SK-N-MC (cell line): Measurements from ENCODE around the gene HS3ST4.

ENCODE experiments used
- DNase-seq: peaks from one replicate; pipeline ENCODE4 v3.0.0-alpha.2; 2011; ENCODE audit warnings: low read depth, low spot score
- H3K27ac ChIP-seq: fragments of 200-600 bp; sonication (generic); 2 replicates; pipeline ENCODE4 v1.5.1; 2016; ENCODE audit warnings: mixed run types
- H3K36me3 ChIP-seq: fragments of 200-600 bp; sonication (generic); 2 replicates; pipeline ENCODE4 v1.6.1; 2017; ENCODE audit warnings: antibody characterized with exemption, low read length, mixed read lengths; ENCODE audit not compliant: insufficient read depth
- H3K4me3 ChIP-seq: fragments of 200-600 bp; sonication (generic); 2 replicates; pipeline ENCODE4 v1.5.1; 2016
- H3K9ac ChIP-seq: fragments of 200-600 bp; sonication (generic); 2 replicates; pipeline ENCODE4 v1.8.0; 2017; ENCODE audit warnings: mixed run types, mixed read lengths; ENCODE audit not compliant: insufficient read length
- H3K9me3 ChIP-seq: fragments of 200-600 bp; sonication (generic); 2 replicates; pipeline ENCODE4 v1.6.1; 2017; ENCODE audit warnings: low read depth, mild to moderate bottlenecking, antibody characterized with exemption, low read length, moderate library complexity, mixed read lengths
- EZH2 ChIP-seq: fragments of 200-600 bp; sonication (generic); IDR thresholded peaks from one replicate; pipeline ENCODE4 v1.6.1; 2017; ENCODE audit warnings: antibody characterized with exemption
- FOXP2 ChIP-seq: optimal IDR thresholded peaks from 2 replicates; pipeline ENCODE3; 2011; ENCODE audit warnings: mild to moderate bottlenecking, moderate library complexity; ENCODE audit not compliant: insufficient read depth; ENCODE audit errors: extremely low read length, control extremely low read depth
- POLR2AphosphoS5 ChIP-seq: IDR thresholded peaks from 2 replicates; pipeline ENCODE4 v1.6.1; 2012; ENCODE audit warnings: mild to moderate bottlenecking, low read depth, low read length, borderline replicate concordance

The HS3ST4 gene

GRCh38 chr16:26108836-26109505 lies 417.2 kb downstream of the HS3ST4 start:
- DNase-seq = no peak
- Histone ChIP-seq H3K4me3 (no peak overlapping the region), H3K36me3 (no peaks in the 10 kb centered on the region), H3K9me3 (no peaks in the 10 kb centered on the region), H3K9ac (no peak overlapping the region), H3K27ac (no peak overlapping the region)
- TF ChIP-seq EZH2 = no peak
- TF ChIP-seq POLR2AphosphoS5 = no peak
- TF ChIP-seq FOXP2 = no peak

GRCh38 chr16:26111900-26112299 lies 420.1 kb downstream of the HS3ST4 start:
- Histone ChIP-seq H3K27ac (no peak overlapping the region), H3K4me3 (no peak overlapping the region), H3K36me3 (no peaks in the 10 kb centered on the region), H3K9me3 (no peaks in the 10 kb centered on the region), H3K9ac (no peak overlapping the region)
- TF ChIP-seq POLR2AphosphoS5 (no peak), FOXP2 (no peak), EZH2 (no peak)
- no peak for DNase-seq

DNA sequence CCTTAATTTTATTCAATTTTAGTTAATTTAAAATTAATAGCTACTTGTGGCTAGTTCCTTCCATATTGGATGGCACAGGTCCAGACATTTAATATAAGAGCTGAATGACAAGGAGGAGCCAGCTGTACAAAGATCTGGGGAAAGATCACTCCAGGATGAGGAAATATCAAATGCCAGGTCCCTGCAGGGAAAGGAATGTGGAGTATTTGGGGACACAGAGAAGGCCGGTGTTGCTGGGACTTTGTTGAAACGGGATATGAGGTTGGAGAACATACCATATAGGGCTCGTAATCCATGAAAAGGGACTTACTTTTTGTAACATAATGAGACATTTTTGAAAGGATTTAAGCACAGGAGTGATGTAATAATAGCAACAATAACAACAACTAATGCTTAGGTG lies 426.8 kb downstream of the HS3ST4 start:
- no peak for TF ChIP-seq POLR2AphosphoS5
- Histone ChIP-seq H3K9me3 (no peaks in the 10 kb centered on the region), H3K36me3 (no peaks in the 10 kb centered on the region), H3K27ac (0 out of 2 replicates have a peak overlapping the region, but pooled peaks have one; percentile 36), H3K9ac (no peak overlapping the region), H3K4me3 (no peak overlapping the region; the same call in 1 of the 2 replicates)
- DNase-seq = no peak

GRCh38 chr16:26120729-26121128 lies 429.0 kb downstream of the HS3ST4 start:
- no peak for DNase-seq
- Histone ChIP-seq H3K4me3 (no peak overlapping the region), H3K9ac (no peak overlapping the region), H3K9me3 (no peaks in the 10 kb centered on the region), H3K27ac (no peak overlapping the region), H3K36me3 (no peaks in the 10 kb centered on the region)
- TF ChIP-seq POLR2AphosphoS5 = no peak
- no peak for TF ChIP-seq EZH2
- TF ChIP-seq FOXP2 = no peak

- DNase-seq = no peak
- H3K4me3 ChIP-seq = no peak overlapping the region
- H3K36me3 ChIP-seq = no peaks in the 10 kb centered on the region
- TF ChIP-seq EZH2 (no peak), POLR2AphosphoS5 (no peak), FOXP2 (no peak)
- no peaks in the 10 kb centered on the region for H3K9me3 ChIP-seq
- no peak overlapping the region for H3K9ac ChIP-seq
- no peak overlapping the region for H3K27ac ChIP-seq
These were observed 436.5 kb downstream of the HS3ST4 start for GRCh38 chr16:26128296-26128695.

- no peaks in the 10 kb centered on the region for H3K9me3 ChIP-seq
- no peak overlapping the region for H3K27ac ChIP-seq
- H3K4me3 ChIP-seq = no peak overlapping the region
- H3K36me3 ChIP-seq = no peaks in the 10 kb centered on the region
- TF ChIP-seq POLR2AphosphoS5 (no peak), FOXP2 (no peak), EZH2 (no peak)
- no peak overlapping the region for H3K9ac ChIP-seq
- DNase-seq = no peak
These were observed 438.2 kb downstream of the HS3ST4 start for GRCh38 chr16:26129997-26130396.

DNA sequence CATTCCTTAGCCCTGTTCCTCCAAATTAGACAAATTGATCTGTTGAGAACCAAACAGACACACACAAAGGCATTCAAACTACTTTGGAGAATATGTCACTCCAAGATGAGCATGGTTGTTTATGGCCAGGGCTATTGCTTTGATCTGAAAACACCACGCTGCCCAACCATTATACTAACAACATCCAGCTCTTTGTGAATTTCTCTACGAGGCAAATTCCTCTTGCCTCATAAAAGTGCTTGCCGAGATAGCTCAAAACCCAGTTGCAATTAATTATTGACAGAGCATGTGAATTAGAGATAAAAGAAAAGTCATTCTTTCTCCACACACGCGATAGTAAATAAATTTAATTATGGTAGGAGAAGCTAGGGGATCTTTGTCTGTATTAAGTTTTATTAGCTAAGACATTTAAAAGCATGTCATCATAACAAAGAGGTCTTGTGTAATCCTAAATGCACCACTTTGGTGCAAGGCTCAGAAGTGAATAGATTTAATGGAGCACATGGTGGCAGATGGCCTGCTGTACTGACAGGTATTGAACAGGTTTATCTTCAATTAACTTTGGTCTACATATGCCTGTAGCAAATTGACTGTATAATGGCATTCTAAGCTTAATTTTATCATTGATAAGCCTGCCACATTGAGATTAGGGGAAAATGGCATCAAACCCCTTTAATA lies 441.8 kb downstream of the HS3ST4 start:
- Histone ChIP-seq H3K36me3 (peaks cover 9% of the 10 kb centered on the region; the same call in 1 of the 2 replicates), H3K9ac (no peak overlapping the region), H3K27ac (peak overlapping the region; percentile 27; the same call in 1 of the 2 replicates), H3K9me3 (no peaks in the 10 kb centered on the region), H3K4me3 (peak overlapping the region; percentile 46)
- peak; percentile 50 for DNase-seq
- TF ChIP-seq POLR2AphosphoS5 (no peak; the same call in 1 of the 2 replicates), EZH2 (no peak), FOXP2 (no peak)

GRCh38 chr16:26134588-26134987 lies 442.8 kb downstream of the HS3ST4 start:
- TF ChIP-seq FOXP2 (no peak), POLR2AphosphoS5 (no peak), EZH2 (no peak)
- Histone ChIP-seq H3K4me3 (no peak overlapping the region), H3K36me3 (peaks cover 9% of the 10 kb centered on the region; the same call in 1 of the 2 replicates), H3K27ac (no peak overlapping the region), H3K9me3 (no peaks in the 10 kb centered on the region), H3K9ac (no peak overlapping the region)
- no peak for DNase-seq
